Bladder microvascular endothelial cell (primary cell): ENCODE data around the gene ZNF695. TPM values are rescaled to one million over a fixed set of nuclear protein-coding genes. Genes with fewer than 3 reads are reported as not detected.

Experiments used
- total RNA-seq: library from RNA; depleted of rRNA; stranded (reverse); fragments of >200 nt; gene quantifications from 2 replicates; pipeline ENCODE4 v1.2.3, GENCODE V29; 2014

ZNF695 gene
- 2.3 and 3.3 TPM in 2 replicates for total RNA-seq

DNA sequence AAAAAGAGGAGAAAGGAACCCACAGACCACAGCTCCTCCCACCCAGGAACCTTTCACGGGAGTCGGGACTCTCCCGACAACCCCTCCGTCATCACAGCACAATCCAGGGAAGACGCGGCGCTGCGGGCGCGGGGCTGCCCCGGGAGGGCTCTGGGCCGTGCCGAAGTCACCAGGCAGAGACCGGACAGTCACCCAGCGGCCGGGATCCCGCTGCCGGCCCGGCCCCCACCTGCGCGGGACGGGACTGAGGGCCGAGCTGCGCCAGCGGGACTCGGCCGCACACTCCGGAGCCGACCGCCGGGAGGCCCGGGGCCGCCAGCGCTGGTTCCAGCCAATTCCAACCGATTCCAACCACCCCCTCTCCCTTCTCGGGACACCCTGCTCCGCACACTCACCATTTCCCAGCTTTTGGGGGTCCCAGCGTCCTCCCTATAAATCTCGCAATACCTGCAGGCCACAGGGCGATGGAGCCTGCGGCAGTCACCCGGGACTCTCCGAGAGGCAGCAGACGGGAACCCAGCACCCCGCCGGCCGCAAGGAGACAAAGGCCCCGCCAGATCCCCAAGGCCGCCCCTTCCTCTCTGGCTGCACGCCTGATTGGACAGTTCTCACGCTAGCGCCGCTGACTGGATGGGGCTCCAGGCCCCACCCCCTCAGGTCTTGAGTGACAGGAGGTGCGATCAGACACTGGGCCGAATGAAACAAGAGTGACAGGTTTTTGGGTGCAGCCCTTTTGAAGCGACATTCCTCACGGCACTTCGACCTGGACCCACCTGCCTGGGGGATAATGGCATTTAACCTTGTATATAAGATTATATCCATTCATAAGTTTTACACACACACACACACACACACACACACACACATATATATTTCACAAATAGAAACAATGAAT is at the start of gene ZNF695:
ZNF695 (minus strand) TSS at position 547 of the 895 bp plus-strand sequence; CDS start at position 398, 149 bp downstream.

Other genes with a start within 250 kb of the ZNF695 start
- 19.1 and 33.5 TPM in 2 replicates for gene AHCTF1, start 76.1 kb downstream of the ZNF695 start, total RNA-seq
- 3.6 and 9.9 TPM in 2 replicates for gene ZNF670, start 70.8 kb upstream of the ZNF695 start, total RNA-seq
- 8.3 and 12.4 TPM in 2 replicates for gene ZNF669, start 96.3 kb upstream of the ZNF695 start, total RNA-seq
- 33.0 and 47.3 TPM in 2 replicates for gene ZNF124, start 164.0 kb upstream of the ZNF695 start, total RNA-seq
- gene VN1R5, start 248.0 kb upstream of the ZNF695 start, total RNA-seq: not detected in 2 replicates